PFSK-1 (cell line): ENCODE results near the gene SLC4A3.

ENCODE experiments used
- FOXP2 ChIP-seq: optimal IDR thresholded peaks from 2 replicates; pipeline ENCODE3; 2011; ENCODE audit warnings: borderline replicate concordance, control low read depth, inconsistent platforms; ENCODE audit not compliant: insufficient read depth; ENCODE audit errors: extremely low read length, extremely low read depth
- POLR2AphosphoS5 ChIP-seq: IDR thresholded peaks from 2 replicates; pipeline ENCODE4 v1.6.1; 2012; ENCODE audit warnings: low read depth, mild to moderate bottlenecking, control low read depth, low read length, moderate library complexity
- REST ChIP-seq, 2 experiments: IDR thresholded peaks; 2 replicates each; pipeline versions ENCODE4 v1.6.1 to v1.8.0; 2011 to 2012; ENCODE audit warnings: low read depth in 2 of 2, low read length in 2 of 2, control low read depth in 1 of 2, inconsistent platforms in 1 of 2, mild to moderate bottlenecking in 1 of 2, moderate library complexity in 1 of 2; ENCODE audit not compliant: insufficient read depth in 1 of 2
- SIN3A ChIP-seq: IDR thresholded peaks from 2 replicates; pipeline ENCODE4 v1.6.1; 2012; ENCODE audit warnings: mild to moderate bottlenecking, low read length, moderate library complexity, borderline replicate concordance; ENCODE audit not compliant: insufficient read depth
- TAF1 ChIP-seq: IDR thresholded peaks from 2 replicates; pipeline ENCODE4 v1.6.1; 2012; ENCODE audit warnings: low read length, control low read depth, borderline replicate concordance; ENCODE audit not compliant: insufficient read depth

Gene SLC4A3

GRCh38 chr2:219656526-219656925, 29.1 kb downstream of the SLC4A3 start:
- no peak for TF ChIP-seq SIN3A
- TF ChIP-seq TAF1 = no peak
- no peak for TF ChIP-seq POLR2AphosphoS5

GRCh38 chr2:219658196-219658846, 30.9 kb downstream of the SLC4A3 start:
- TF ChIP-seq POLR2AphosphoS5 (no peak), REST (IDR thresholded peaks at IDR 0.05; ENCODE audit: insufficient read depth in 1 of 2, low read depth in 2 of 2, low read length in 2 of 2) (no peak), TAF1 (no peak), SIN3A (no peak), FOXP2 (no peak)

DNA sequence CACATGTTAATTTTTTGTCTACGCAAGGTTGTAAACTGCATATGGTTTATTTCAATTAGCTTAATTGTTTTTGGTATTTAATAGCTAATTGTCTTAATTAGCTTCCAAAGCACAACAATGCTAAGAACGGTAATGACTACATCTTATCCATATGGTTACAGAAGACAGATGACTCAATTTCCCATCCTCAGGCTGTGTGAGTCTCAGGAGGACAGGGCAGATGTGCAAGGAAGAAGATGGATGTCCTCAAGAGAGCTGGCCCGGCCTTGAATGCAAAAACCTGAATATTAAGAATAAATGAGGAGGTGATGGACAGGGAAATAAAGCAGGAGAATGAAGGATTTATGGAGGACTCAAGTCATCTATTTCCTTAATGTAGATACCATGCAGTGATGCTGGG, 31.4 kb downstream of the SLC4A3 start:
- no peak for TF ChIP-seq FOXP2
- TF ChIP-seq TAF1 = no peak
- TF ChIP-seq SIN3A = no peak
- TF ChIP-seq REST (IDR thresholded peaks at IDR 0.05; ENCODE audit: insufficient read depth in 1 of 2, low read depth in 2 of 2, low read length in 2 of 2) = no peak
- TF ChIP-seq POLR2AphosphoS5 = no peak

- TF ChIP-seq FOXP2 = no peak
- TF ChIP-seq SIN3A = no peak
- TF ChIP-seq TAF1 = no peak
- no peak for TF ChIP-seq REST (IDR thresholded peaks at IDR 0.05; ENCODE audit: insufficient read depth in 1 of 2, low read depth in 2 of 2, low read length in 2 of 2)
- TF ChIP-seq POLR2AphosphoS5 = no peak
Observed at GRCh38 chr2:219661197-219661954, 33.9 kb downstream of the SLC4A3 start.

DNA sequence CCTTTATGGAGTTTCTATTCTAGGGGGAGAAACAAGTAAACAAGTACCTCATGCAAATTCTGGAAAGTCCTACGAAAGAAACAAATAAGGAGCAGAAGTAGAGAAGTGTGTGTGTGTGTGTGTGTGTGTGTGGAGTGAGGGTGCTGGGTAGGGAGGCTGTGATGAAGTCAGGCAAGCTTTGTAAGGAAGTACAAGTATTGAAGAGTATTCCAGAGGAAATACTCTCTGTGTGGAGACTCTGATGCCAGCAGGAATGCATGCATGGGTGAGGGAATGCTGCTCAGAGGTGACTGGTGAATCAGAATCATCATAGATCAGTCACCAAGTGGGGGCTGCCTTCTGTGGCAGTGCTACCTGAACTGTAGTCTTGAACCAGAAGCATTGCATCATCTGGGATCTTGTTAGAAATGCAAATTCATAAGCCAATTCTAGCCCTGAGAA, 34.5 kb downstream of the SLC4A3 start:
- no peak for TF ChIP-seq REST (IDR thresholded peaks at IDR 0.05; ENCODE audit: insufficient read depth in 1 of 2, low read depth in 2 of 2, low read length in 2 of 2)
- no peak for TF ChIP-seq TAF1
- no peak for TF ChIP-seq POLR2AphosphoS5
- TF ChIP-seq SIN3A = no peak
- no peak for TF ChIP-seq FOXP2

- TF ChIP-seq REST (IDR thresholded peaks at IDR 0.05; ENCODE audit: insufficient read depth in 1 of 2, low read depth in 2 of 2, low read length in 2 of 2) = no peak
- no peak for TF ChIP-seq TAF1
- TF ChIP-seq SIN3A = no peak
- no peak for TF ChIP-seq FOXP2
- no peak for TF ChIP-seq POLR2AphosphoS5
Observed at GRCh38 chr2:219662566-219662965, 35.1 kb downstream of the SLC4A3 start.
